ENCODE measurements around the gene NPBWR2.

NPBWR2 gene

DNA sequence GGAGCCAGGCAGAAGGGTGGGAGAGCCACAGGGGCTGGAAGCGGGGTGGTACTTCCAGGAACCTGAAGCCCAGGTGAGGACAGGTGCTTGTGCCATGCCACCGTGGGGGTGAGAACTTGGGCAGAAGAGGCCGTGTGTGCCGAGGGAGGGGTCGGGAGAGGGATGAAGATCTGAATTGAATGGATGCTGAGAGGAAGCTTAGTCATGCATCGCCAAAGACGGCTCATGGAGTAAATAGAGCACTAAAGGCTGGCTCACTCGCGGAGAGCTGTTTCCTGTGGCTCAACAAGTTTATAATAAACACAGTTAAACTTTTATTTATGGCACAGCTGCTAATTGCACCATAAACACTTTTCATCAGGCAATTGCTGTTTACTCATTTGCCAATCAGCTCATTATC is 35.2 kb upstream of the NPBWR2 start:
- H3K4me3 ChIP-seq (ENCODE audit: low read depth, low read length): no peak overlapping the region
- TF ChIP-seq, protein P1, sequence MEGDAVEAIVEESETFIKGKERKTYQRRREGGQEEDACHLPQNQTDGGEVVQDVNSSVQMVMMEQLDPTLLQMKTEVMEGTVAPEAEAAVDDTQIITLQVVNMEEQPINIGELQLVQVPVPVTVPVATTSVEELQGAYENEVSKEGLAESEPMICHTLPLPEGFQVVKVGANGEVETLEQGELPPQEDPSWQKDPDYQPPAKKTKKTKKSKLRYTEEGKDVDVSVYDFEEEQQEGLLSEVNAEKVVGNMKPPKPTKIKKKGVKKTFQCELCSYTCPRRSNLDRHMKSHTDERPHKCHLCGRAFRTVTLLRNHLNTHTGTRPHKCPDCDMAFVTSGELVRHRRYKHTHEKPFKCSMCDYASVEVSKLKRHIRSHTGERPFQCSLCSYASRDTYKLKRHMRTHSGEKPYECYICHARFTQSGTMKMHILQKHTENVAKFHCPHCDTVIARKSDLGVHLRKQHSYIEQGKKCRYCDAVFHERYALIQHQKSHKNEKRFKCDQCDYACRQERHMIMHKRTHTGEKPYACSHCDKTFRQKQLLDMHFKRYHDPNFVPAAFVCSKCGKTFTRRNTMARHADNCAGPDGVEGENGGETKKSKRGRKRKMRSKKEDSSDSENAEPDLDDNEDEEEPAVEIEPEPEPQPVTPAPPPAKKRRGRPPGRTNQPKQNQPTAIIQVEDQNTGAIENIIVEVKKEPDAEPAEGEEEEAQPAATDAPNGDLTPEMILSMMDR (conservative IDR thresholded peaks at IDR 0.05; ENCODE audit: low read depth, low read length): no peak
- no peak for DNase-seq (ENCODE audit: low read depth)

DNA sequence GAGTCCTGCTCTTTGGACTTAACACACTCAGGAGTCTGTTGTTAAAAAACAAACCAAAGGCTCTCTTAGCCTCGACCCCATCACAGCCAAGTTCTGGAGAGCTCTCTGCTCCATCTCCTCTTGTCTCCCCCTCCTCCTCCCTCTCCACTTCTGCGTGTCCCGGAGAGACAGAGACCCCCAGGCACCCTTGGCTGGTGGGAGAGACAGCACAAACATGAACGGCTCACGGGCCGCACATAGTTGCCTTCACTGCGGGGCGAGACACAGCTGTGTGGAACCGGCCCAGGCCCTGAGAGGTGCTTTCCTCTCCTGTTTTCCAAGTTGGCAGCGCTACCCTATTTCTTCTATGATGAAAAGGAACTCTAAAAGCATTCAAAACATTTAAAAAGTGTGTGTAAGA is 33.6 kb upstream of the NPBWR2 start:
- no peak for DNase-seq (ENCODE audit: low read depth)
- no peak overlapping the region for H3K4me3 ChIP-seq (ENCODE audit: low read depth, low read length)
- TF ChIP-seq, protein P1 (conservative IDR thresholded peaks at IDR 0.05; ENCODE audit: low read depth, low read length): no peak

DNA sequence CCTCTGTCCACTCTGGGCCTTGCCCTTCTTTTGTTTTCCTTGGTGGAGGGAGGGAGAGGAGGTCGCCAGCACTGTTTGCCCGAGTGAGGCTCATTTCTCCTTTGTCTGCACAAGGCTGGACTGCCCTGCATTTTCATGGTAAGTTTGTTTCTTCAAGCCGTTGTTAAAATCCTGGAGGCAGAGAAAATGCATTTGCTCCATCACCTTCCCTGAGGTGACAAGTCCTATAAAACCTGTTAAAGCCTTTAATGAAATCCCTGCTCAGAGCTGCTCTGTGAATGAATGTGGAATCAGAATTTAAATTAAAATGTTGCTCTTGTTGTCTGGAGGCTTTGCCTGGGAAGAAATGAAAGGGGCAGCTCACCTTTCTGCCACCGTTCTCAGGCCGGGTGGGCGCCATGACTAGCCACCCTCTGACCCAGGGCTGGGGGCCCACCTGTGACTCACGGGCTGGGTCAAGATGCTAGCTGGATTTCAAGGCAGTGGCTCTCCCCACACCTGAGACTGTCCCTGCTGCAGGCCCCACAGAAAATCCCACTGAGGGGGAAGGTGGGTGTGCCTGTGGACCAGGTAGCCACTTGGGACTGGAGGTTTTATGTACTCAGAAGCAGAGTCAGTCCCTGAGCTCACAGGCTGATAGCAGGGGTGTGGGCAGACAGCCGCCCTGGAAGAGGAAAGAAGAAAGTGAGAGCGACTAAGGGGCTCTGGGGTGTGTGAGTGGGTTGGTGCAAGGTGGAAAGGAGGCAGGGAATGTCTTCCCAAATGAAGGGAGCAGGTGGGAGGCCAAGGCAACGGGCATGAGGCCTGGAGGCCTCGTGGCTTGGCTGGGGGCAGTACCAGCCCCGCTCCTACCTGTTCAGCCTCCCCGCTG is 32.9 kb upstream of the NPBWR2 start:
- no peak overlapping the region for H3K4me3 ChIP-seq (ENCODE audit: low read depth, low read length)
- TF ChIP-seq, protein P1 (conservative IDR thresholded peaks at IDR 0.05; ENCODE audit: low read depth, low read length): no peak
- DNase-seq (ENCODE audit: low read depth): no peak

DNA sequence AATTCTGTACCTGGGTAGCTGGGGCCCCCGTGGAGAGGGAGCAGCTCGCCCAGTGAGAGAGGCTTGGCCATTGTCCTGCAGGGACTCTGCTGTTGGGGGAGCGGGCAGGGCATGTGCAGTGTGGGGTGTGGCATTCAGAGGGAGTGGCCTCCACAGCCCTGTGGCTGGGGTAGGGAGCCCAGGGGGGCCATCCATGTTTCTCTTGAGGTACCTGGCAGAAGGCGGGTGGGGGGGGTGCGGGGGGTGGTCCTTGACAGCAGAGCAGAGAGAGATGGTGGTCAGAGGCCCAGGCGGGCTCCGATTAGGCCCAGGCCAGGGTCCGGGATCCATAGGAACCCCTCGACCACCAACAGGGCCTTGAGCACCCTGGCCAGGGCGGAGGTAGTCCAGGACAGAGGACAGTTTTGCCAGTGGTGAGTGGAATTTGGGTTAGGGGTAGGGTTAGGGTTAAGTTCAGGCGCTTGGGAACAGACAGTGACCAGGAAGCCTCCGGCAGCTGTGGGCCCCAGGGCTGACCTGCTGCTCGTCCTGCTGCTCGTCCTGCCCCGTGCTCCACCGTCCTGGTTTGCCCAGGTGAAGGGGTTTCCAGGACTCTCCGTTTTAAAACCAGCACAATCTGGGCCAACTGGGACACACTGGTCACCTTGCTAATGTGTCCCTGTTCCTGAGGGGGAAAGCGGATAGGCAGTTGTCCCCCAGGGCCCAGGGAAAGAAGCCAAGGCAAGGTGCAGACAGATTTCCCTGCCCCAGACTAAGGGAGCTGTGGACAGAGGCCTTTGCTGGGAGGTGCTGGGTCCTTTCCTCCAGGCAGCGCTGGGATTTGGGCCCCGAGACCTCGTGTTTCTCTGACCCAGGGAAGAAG is 32.1 kb upstream of the NPBWR2 start:
- TF ChIP-seq, protein P1 (conservative IDR thresholded peaks at IDR 0.05; ENCODE audit: low read depth, low read length): no peak
- H3K4me3 ChIP-seq (ENCODE audit: low read depth, low read length): no peak overlapping the region
- no peak for DNase-seq (ENCODE audit: low read depth)

DNA sequence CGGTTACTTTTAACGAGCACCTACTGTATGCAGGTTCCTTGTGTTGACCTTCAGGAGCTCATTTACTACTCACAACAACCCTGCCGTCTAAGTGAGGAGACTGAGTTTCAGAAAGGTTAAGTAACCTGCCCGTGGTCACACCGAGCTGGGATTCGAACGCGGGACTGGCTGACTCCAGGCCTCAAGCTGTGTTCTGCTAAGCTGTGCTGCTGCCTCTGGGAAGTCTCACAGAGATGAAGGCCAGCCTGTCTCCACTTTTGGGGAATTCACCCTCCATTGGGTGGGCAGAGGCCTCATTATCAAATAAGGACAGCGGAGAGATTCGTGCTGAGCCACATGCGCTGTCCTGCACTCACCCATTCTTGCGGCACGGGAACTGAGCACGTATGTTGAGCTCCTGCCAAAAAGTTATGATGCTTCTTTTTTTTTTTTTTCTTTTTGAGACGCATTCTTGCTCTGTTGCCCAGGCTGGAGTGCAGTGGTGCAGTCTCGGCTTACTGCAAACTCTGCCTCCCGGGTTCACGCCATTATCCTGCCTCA is 31.0 kb upstream of the NPBWR2 start:
- TF ChIP-seq, protein P1 (conservative IDR thresholded peaks at IDR 0.05; ENCODE audit: low read depth, low read length): no peak
- no peak overlapping the region for H3K4me3 ChIP-seq (ENCODE audit: low read depth, low read length)
- no peak for DNase-seq (ENCODE audit: low read depth)

GRCh38 chr20:64137598-64138031 is 30.2 kb upstream of the NPBWR2 start:
- TF ChIP-seq, protein P1 (conservative IDR thresholded peaks at IDR 0.05; ENCODE audit: low read depth, low read length): no peak
- no peak overlapping the region for H3K4me3 ChIP-seq (ENCODE audit: low read depth, low read length)
- no peak for DNase-seq (ENCODE audit: low read depth)

All from choroid plexus epithelial cell (primary cell).